ENCODE measurements around the gene VSIG4. TPM values are rescaled to one million over a fixed set of nuclear protein-coding genes. Genes with fewer than 3 reads are reported as not detected.

VSIG4 gene
- total RNA-seq, 1 experiment from 2014 or later = not detected

DNA sequence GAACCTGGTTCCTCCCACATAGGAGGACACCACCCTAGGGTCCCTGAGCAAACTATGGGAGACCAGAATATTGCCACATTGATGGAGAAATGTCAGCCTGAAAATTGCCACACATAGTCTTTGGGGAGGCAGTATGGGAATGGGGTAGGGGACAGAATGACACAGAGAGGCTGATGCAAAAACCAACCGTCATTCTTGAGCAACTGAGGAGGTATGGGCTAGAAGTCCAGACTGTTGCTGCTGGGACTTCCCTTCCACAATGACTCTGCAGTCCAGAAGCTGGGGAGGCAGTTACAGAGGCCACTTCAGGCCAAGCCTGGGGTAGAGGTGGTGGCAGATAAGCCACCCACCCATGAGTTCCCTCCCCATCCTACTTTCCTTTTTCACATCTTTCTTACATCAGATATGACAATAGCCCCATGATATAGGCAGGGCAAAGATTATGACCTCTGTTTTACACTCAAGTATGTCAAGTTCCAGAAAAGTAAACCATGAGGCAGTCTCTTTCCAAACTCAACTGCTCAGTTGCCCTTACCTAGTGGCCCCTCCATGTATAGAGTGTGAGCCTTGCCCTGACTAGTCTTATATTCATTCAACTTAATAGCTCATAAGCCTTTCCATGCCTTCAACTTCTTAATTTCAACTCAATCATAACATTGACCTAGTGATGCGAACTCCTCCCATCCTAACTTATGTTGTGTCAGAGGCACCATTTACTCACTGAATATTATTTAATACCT lies 41.7 kb downstream of the VSIG4 start:
- H3K27me3 ChIP-seq (replicated peaks; ENCODE audit: insufficient read depth, low read depth, low read length, poor library complexity) = no peaks in the 10 kb centered on the region
- no peak for DNase-seq (ENCODE audit: low spot score)
- no peaks in the 10 kb centered on the region for H3K4me1 ChIP-seq (ENCODE audit: insufficient read depth, low read length, poor library complexity, severe bottlenecking)
- no TSS peak for BruUV-seq (replicated peaks)
- H3K36me3 ChIP-seq (ENCODE audit: insufficient read depth, low read length, poor library complexity, severe bottlenecking) = no peaks in the 10 kb centered on the region
- TF ChIP-seq, protein P1, sequence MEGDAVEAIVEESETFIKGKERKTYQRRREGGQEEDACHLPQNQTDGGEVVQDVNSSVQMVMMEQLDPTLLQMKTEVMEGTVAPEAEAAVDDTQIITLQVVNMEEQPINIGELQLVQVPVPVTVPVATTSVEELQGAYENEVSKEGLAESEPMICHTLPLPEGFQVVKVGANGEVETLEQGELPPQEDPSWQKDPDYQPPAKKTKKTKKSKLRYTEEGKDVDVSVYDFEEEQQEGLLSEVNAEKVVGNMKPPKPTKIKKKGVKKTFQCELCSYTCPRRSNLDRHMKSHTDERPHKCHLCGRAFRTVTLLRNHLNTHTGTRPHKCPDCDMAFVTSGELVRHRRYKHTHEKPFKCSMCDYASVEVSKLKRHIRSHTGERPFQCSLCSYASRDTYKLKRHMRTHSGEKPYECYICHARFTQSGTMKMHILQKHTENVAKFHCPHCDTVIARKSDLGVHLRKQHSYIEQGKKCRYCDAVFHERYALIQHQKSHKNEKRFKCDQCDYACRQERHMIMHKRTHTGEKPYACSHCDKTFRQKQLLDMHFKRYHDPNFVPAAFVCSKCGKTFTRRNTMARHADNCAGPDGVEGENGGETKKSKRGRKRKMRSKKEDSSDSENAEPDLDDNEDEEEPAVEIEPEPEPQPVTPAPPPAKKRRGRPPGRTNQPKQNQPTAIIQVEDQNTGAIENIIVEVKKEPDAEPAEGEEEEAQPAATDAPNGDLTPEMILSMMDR (conservative IDR thresholded peaks at IDR 0.05; ENCODE audit: low read depth, low read length) = no peak
- no peak for TF ChIP-seq EZH2 (IDR thresholded peaks at IDR 0.05; ENCODE audit: borderline replicate concordance, low read depth, low read length, poor library complexity, severe bottlenecking)
- intact Hi-C loops (cut with micrococcal nuclease; ENCODE audit: unreplicated experiment) = no loop called here
- CTCF ChIA-PET = no interaction called here
- H3K27ac ChIP-seq (ENCODE audit: low read depth, low read length, poor library complexity, severe bottlenecking) = no peak overlapping the region
- no peaks in the 10 kb centered on the region for H3K9me3 ChIP-seq (ENCODE audit: low read depth, low read length, poor library complexity, severe bottlenecking)
- no peak overlapping the region for H3K4me3 ChIP-seq (ENCODE audit: low read depth, low read length, poor library complexity, severe bottlenecking)
- POLR2A ChIA-PET (ENCODE audit: low non-redundant PET) = no interaction called here

DNA sequence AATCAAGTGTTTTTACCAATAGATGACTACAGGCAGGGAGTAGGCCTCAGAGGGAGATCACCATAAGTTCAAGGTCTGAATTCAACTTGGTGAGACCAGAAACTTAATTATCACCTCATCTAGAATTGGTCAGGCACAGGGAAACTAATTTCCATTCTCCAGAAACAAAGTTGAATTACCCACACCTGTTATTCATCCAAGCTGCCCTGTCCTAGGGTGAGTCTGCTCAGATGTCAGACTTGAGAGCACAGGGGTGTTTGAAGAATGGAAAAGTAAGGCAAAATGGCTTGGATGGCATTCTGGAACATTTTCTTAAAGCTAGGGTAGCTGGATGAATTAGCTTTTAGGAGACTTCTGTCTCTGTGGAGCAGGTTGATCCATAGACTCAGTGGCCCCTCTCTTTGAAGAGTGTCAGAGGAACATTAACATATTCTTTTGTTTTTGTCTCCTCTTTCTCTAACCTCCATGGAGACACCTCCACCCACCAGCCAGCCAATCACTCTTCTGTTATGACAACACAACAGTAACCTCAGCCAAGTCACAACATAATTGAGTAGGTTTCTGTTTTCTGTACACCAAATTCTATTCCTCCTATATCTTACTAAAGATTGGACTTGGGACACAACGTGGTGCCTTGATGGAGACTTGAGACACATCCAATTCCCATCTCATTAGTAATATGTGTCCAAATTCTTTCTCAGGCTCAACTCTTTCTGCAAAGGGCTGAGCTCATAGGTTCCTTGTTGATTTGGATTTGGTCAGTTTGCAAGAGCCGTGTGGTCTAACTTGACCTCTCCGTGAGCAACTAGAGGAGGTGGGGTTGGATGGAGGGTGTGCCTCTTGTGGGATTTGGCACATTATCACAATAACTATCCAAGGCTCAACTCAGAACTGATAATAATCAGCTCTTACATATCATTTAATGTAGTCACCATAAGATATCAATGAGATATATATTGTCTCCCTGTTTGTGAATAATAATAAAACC lies 45.1 kb downstream of the VSIG4 start:
- CTCF ChIA-PET = no interaction called here
- no peak overlapping the region for H3K27ac ChIP-seq (ENCODE audit: low read depth, low read length, poor library complexity, severe bottlenecking)
- no TSS peak for BruUV-seq (replicated peaks)
- intact Hi-C loops (cut with micrococcal nuclease; ENCODE audit: unreplicated experiment) = no loop called here
- TF ChIP-seq, protein P1 (conservative IDR thresholded peaks at IDR 0.05; ENCODE audit: low read depth, low read length) = no peak
- no peak for TF ChIP-seq EZH2 (IDR thresholded peaks at IDR 0.05; ENCODE audit: borderline replicate concordance, low read depth, low read length, poor library complexity, severe bottlenecking)
- H3K4me1 ChIP-seq (ENCODE audit: insufficient read depth, low read length, poor library complexity, severe bottlenecking) = no peaks in the 10 kb centered on the region
- POLR2A ChIA-PET (ENCODE audit: low non-redundant PET) = no interaction called here
- no peaks in the 10 kb centered on the region for H3K27me3 ChIP-seq (replicated peaks; ENCODE audit: insufficient read depth, low read depth, low read length, poor library complexity)
- no peak overlapping the region for H3K4me3 ChIP-seq (ENCODE audit: low read depth, low read length, poor library complexity, severe bottlenecking)
- no peaks in the 10 kb centered on the region for H3K36me3 ChIP-seq (ENCODE audit: insufficient read depth, low read length, poor library complexity, severe bottlenecking)
- DNase-seq (ENCODE audit: low spot score) = no peak
- no peaks in the 10 kb centered on the region for H3K9me3 ChIP-seq (ENCODE audit: low read depth, low read length, poor library complexity, severe bottlenecking)

- no peak for TF ChIP-seq EZH2 (IDR thresholded peaks at IDR 0.05; ENCODE audit: borderline replicate concordance, low read depth, low read length, poor library complexity, severe bottlenecking)
- TF ChIP-seq, protein P1 (conservative IDR thresholded peaks at IDR 0.05; ENCODE audit: low read depth, low read length) = no peak
- no peak for DNase-seq (ENCODE audit: low spot score)
- no peaks in the 10 kb centered on the region for H3K36me3 ChIP-seq (ENCODE audit: insufficient read depth, low read length, poor library complexity, severe bottlenecking)
- no peaks in the 10 kb centered on the region for H3K4me1 ChIP-seq (ENCODE audit: insufficient read depth, low read length, poor library complexity, severe bottlenecking)
- ChIA-PET POLR2A (ENCODE audit: low non-redundant PET) (no interaction called here), CTCF (no interaction called here)
- H3K27ac ChIP-seq (ENCODE audit: low read depth, low read length, poor library complexity, severe bottlenecking) = no peak overlapping the region
- no peaks in the 10 kb centered on the region for H3K9me3 ChIP-seq (ENCODE audit: low read depth, low read length, poor library complexity, severe bottlenecking)
- no peaks in the 10 kb centered on the region for H3K27me3 ChIP-seq (replicated peaks; ENCODE audit: insufficient read depth, low read depth, low read length, poor library complexity)
- no TSS peak for BruUV-seq (replicated peaks)
- no peak overlapping the region for H3K4me3 ChIP-seq (ENCODE audit: low read depth, low read length, poor library complexity, severe bottlenecking)
- intact Hi-C loops (cut with micrococcal nuclease; ENCODE audit: unreplicated experiment) = no loop called here
Observed at GRCh38 chrX:65993915-65994460, 45.9 kb downstream of the VSIG4 start.
